ENCODE results near the gene SLC25A36.
"Not testable (repeated sequence)": the region's sequence is repeated elsewhere in the genome, so short reads cannot be mapped to it uniquely, and the experiment has no call there.

SLC25A36 gene

DNA sequence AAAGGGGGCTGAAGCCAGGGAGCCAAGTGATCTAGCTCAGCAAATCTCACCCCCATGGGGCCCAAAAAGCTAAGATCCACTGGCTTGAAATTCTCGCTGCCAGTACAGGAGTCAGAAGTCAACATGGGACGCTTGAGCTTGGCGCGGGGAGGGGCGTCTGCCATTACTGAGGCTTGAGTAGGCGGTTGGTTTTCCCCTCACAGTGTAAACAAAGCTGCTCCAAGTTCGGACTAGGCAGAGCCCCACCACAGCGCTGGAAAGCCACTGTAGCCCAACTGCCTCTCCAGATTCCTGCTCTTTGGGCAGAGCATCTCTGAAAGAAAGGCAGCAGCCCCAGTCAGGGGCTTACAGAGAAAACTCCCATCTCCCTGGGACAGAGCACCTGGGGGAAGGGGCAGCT, 8.1 kb upstream of the SLC25A36 start:
- Histone ChIP-seq H3K36me3 (replicated peaks; ENCODE audit: insufficient read depth, low read length) (no peaks in the 10 kb centered on the region), H3K4me2 (ENCODE audit: low read depth, low read length) (no peak overlapping the region), H3K4me3 (ENCODE audit: low read length) (no peak overlapping the region), H3K27ac (ENCODE audit: low read length) (no peak overlapping the region), H3K9me3 (replicated peaks; ENCODE audit: insufficient read depth, low read length) (no peaks in the 10 kb centered on the region), H3K4me1 (ENCODE audit: low read length) (no peaks in the 10 kb centered on the region), H3K79me2 (ENCODE audit: low read length) (no peaks in the 10 kb centered on the region), H3F3A (ENCODE audit: insufficient read depth, low read length) (no peaks in the 10 kb centered on the region), H3K9me2 (replicated peaks; ENCODE audit: insufficient read depth, low read length) (no peaks in the 10 kb centered on the region), H4K20me1 (ENCODE audit: insufficient read depth, low read length) (no peaks in the 10 kb centered on the region), H3K9ac (ENCODE audit: low read length) (no peak overlapping the region), H2AFZ (ENCODE audit: low read length) (no peak overlapping the region), H3K27me3 (replicated peaks; ENCODE audit: insufficient read depth, low read length) (no peaks in the 10 kb centered on the region)
- no peak for TF ChIP-seq EZH2phosphoT487 (IDR thresholded peaks at IDR 0.05; ENCODE audit: low read length)
- TF ChIP-seq, protein P1, sequence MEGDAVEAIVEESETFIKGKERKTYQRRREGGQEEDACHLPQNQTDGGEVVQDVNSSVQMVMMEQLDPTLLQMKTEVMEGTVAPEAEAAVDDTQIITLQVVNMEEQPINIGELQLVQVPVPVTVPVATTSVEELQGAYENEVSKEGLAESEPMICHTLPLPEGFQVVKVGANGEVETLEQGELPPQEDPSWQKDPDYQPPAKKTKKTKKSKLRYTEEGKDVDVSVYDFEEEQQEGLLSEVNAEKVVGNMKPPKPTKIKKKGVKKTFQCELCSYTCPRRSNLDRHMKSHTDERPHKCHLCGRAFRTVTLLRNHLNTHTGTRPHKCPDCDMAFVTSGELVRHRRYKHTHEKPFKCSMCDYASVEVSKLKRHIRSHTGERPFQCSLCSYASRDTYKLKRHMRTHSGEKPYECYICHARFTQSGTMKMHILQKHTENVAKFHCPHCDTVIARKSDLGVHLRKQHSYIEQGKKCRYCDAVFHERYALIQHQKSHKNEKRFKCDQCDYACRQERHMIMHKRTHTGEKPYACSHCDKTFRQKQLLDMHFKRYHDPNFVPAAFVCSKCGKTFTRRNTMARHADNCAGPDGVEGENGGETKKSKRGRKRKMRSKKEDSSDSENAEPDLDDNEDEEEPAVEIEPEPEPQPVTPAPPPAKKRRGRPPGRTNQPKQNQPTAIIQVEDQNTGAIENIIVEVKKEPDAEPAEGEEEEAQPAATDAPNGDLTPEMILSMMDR (IDR thresholded peaks at IDR 0.05; ENCODE audit: low read length), result no peak
- TF ChIP-seq EZH2 (optimal IDR thresholded peaks at IDR 0.05; ENCODE audit: low read depth, low read length), result no peak
- DNase-seq, result no peak

DNA sequence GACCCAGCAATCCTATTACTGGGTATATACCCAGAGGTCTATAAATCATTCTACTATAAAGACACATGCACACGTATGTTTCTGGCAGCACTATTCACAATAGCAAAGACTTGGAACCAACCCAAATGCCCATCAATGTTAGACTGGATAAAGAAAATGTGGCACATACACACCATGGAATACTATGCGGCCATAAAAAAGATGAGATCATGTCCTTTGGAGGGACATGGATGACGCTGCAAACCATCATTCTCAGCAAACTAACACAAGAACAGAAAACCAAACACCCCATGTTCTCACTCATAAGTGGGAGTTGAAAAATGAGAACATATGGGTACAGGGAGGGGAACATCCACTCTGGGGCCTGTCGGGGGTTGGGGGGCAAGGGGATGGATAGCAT, 2.3 kb upstream of the SLC25A36 start:
- H3K4me1 ChIP-seq (ENCODE audit: low read length), result peaks cover 12% of the 10 kb centered on the region

DNA sequence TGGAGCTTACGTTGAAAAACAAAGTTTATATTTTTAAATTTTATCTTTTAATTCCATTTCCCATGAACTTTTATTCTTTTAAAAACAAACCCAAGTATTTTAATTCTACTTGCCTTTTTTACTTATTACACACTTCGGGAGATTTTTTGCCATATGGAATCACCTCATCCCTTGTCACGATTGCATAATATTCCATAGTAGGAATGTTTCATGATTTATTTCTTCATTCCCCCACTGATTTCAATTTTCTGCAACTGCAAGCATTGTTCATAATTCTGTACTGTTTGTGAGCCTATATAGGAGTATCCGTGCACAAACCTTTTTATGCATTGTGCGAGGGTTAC, 574 bp upstream of the SLC25A36 start:
- Histone ChIP-seq H3K4me3 (ENCODE audit: low read length) (peak overlapping the region; percentile 44), H3F3A (ENCODE audit: insufficient read depth, low read length) (no peaks in the 10 kb centered on the region; the same call in 1 of the 2 replicates), H3K79me2 (ENCODE audit: low read length) (peaks cover 40% of the 10 kb centered on the region), H3K9ac (ENCODE audit: low read length) (peak overlapping the region; percentile 13; the same call in 1 of the 2 replicates), H3K9me3 (replicated peaks; ENCODE audit: insufficient read depth, low read length) (no peaks in the 10 kb centered on the region), H3K27me3 (replicated peaks; ENCODE audit: insufficient read depth, low read length) (no peaks in the 10 kb centered on the region), H3K27ac (ENCODE audit: low read length) (peak overlapping the region; percentile 7; the same call in 1 of the 2 replicates), H3K4me2 (ENCODE audit: low read depth, low read length) (peak overlapping the region; percentile 50), H3K9me2 (replicated peaks; ENCODE audit: insufficient read depth, low read length) (no peaks in the 10 kb centered on the region), H4K20me1 (ENCODE audit: insufficient read depth, low read length) (0 out of 2 replicates have a peak, but pooled peaks cover under 1% of the 10 kb centered on the region), H2AFZ (ENCODE audit: low read length) (peak overlapping the region; percentile 41), H3K4me1 (ENCODE audit: low read length) (peaks cover 12% of the 10 kb centered on the region), H3K36me3 (replicated peaks; ENCODE audit: insufficient read depth, low read length) (no peaks in the 10 kb centered on the region)
- TF ChIP-seq EZH2 (optimal IDR thresholded peaks at IDR 0.05; ENCODE audit: low read depth, low read length), result no peak
- TF ChIP-seq, protein P1 (IDR thresholded peaks at IDR 0.05; ENCODE audit: low read length), result no peak
- no peak for TF ChIP-seq EZH2phosphoT487 (IDR thresholded peaks at IDR 0.05; ENCODE audit: low read length)
- DNase-seq, result no peak

More for the DNA sequence above, 2.3 kb upstream of the SLC25A36 start:
- not testable (repeated sequence) for H3K4me2 ChIP-seq (ENCODE audit: low read depth, low read length); H3K27ac ChIP-seq (ENCODE audit: low read length); H3F3A ChIP-seq (ENCODE audit: insufficient read depth, low read length); H3K9ac ChIP-seq (ENCODE audit: low read length); H3K9me3 ChIP-seq (replicated peaks; ENCODE audit: insufficient read depth, low read length); DNase-seq; H3K4me3 ChIP-seq (ENCODE audit: low read length); H4K20me1 ChIP-seq (ENCODE audit: insufficient read depth, low read length); H3K36me3 ChIP-seq (replicated peaks; ENCODE audit: insufficient read depth, low read length); H3K9me2 ChIP-seq (replicated peaks; ENCODE audit: insufficient read depth, low read length); H3K27me3 ChIP-seq (replicated peaks; ENCODE audit: insufficient read depth, low read length); H2AFZ ChIP-seq (ENCODE audit: low read length)
- H3K79me2 ChIP-seq (ENCODE audit: low read length), result peaks cover 22% of the 10 kb centered on the region

DNA sequence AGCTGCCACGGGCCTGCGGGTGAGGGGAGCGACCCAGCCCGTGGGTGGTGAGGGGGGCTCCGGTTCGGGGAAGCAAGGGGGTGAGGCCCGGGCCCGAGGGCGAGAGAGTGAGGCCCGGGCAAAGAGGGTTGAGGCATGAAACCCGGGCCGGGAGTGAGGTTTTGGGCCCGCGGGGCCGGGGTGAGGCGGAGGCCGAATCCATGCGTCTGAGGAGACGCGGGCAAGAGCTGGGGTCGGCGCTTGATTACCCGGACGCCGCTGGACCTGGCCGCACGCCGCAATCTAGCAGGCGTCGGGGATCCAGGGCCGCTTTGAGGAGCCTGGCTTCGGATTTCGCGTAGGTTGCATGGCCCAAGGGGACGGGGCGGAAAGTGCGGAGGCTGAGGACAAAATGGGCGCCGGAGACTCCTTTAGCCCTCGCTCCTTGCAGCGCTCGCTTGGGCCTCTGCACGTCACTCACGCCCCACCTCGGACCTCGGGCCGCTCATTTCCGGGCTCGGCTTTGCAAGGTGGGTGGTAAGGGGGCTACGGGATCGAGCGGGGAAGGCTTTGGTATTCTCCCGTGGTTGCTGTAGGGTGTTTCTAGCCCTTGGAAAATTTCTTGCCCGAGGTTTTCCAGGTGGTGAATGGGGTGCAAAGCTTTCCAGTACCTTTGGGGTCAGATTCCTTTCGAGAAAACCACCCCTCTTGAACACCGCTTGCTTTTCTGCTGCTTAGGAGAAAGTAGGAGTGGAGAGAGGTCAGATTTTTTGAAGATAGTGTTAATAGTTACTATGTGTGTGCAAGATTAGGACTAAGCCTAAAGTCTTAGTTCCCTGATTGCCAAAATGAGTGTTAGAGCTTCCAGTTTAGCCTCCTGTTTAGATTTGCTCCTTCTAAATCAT, 827 bp downstream of the SLC25A36 start:
- Histone ChIP-seq H3K4me3 (ENCODE audit: low read length) (peak overlapping the region; percentile 73), H3K27me3 (replicated peaks; ENCODE audit: insufficient read depth, low read length) (no peaks in the 10 kb centered on the region), H2AFZ (ENCODE audit: low read length) (peak overlapping the region; percentile 50), H3K4me2 (ENCODE audit: low read depth, low read length) (peak overlapping the region; percentile 51), H3K79me2 (ENCODE audit: low read length) (peaks cover 54% of the 10 kb centered on the region), H3F3A (ENCODE audit: insufficient read depth, low read length) (no peaks in the 10 kb centered on the region; the same call in 1 of the 2 replicates), H3K27ac (ENCODE audit: low read length) (peak overlapping the region; percentile 89), H3K9me2 (replicated peaks; ENCODE audit: insufficient read depth, low read length) (no peaks in the 10 kb centered on the region), H3K4me1 (ENCODE audit: low read length) (peaks cover 12% of the 10 kb centered on the region), H3K9ac (ENCODE audit: low read length) (peak overlapping the region; percentile 88), H3K9me3 (replicated peaks; ENCODE audit: insufficient read depth, low read length) (no peaks in the 10 kb centered on the region), H4K20me1 (ENCODE audit: insufficient read depth, low read length) (0 out of 2 replicates have a peak, but pooled peaks cover 8% of the 10 kb centered on the region), H3K36me3 (replicated peaks; ENCODE audit: insufficient read depth, low read length) (no peaks in the 10 kb centered on the region)
- DNase-seq, result peak; percentile 53
- no peak for TF ChIP-seq EZH2 (optimal IDR thresholded peaks at IDR 0.05; ENCODE audit: low read depth, low read length)
- no peak for TF ChIP-seq EZH2phosphoT487 (IDR thresholded peaks at IDR 0.05; ENCODE audit: low read length)
- TF ChIP-seq, protein P1 (IDR thresholded peaks at IDR 0.05; ENCODE audit: low read length), result no peak
